HepG2 (cell line): ENCODE data around the gene DNAJB6. TPM values are rescaled to one million over a fixed set of nuclear protein-coding genes. Genes with fewer than 3 reads are reported as not detected.

Experiments used
- BHLHE40 ChIP-seq: IDR thresholded peaks from 2 replicates; pipeline ENCODE4 v1.6.1; 2011; ENCODE audit warnings: low read length, improper control_type of control experiment
- ELF4 ChIP-seq: sonication (generic); formaldehyde crosslinking; IDR thresholded peaks from 2 replicates; pipeline ENCODE4 v1.5.0; 2020; ENCODE audit warnings: missing genetic modification reagents, mild to moderate bottlenecking, moderate library complexity, borderline replicate concordance
- ETV5 ChIP-seq: IDR thresholded peaks from 2 replicates; pipeline ENCODE4 v1.6.1; 2018; ENCODE audit warnings: missing biosample characterization, missing genetic modification reagents, inconsistent platforms, borderline replicate concordance
- FOXP1 ChIP-seq, 2 experiments: fragments of 450-650 bp in 1 of 2; IDR thresholded peaks; 2 replicates each; pipeline ENCODE4 v1.6.1; 2017 to 2018; ENCODE audit warnings: antibody characterized with exemption in 1 of 2
- GATAD2A ChIP-seq: IDR thresholded peaks from 2 replicates; pipeline ENCODE4 v1.6.1; 2016
- KLF12 ChIP-seq: sonication (generic); formaldehyde crosslinking; IDR thresholded peaks from 2 replicates; pipeline ENCODE4 v1.4.0; 2020; ENCODE audit warnings: missing genetic modification reagents, borderline replicate concordance
- MYC ChIP-seq: sonication (generic); formaldehyde crosslinking; IDR thresholded peaks from 2 replicates; pipeline ENCODE4 v1.9.0; 2021; ENCODE audit warnings: missing genetic modification reagents, borderline replicate concordance
- PRPF4 ChIP-seq: fragments of 200-400 bp; formaldehyde crosslinking; IDR thresholded peaks from 2 replicates; pipeline ENCODE4 v1.6.1; 2016; ENCODE audit warnings: low read length, low read depth; ENCODE audit not compliant: poor library complexity, severe bottlenecking
- SAP130 ChIP-seq: IDR thresholded peaks from 2 replicates; pipeline ENCODE4 v1.6.1; 2016; ENCODE audit warnings: low read depth
- SIX1 ChIP-seq: sonication (generic); formaldehyde crosslinking; IDR thresholded peaks from 2 replicates; pipeline ENCODE4 v1.4.0; 2020; ENCODE audit warnings: missing genetic modification reagents, borderline replicate concordance
- TARDBP ChIP-seq: sonication (generic); formaldehyde crosslinking; IDR thresholded peaks from 2 replicates; pipeline ENCODE4 v1.8.0; 2022; ENCODE audit warnings: mild to moderate bottlenecking, missing genetic modification reagents
- TRIM24 ChIP-seq: sonication (generic); formaldehyde crosslinking; IDR thresholded peaks from 2 replicates; pipeline ENCODE4 v1.8.0; 2022; ENCODE audit warnings: mild to moderate bottlenecking, missing genetic modification reagents
- YEATS4 ChIP-seq: sonication (generic); formaldehyde crosslinking; IDR thresholded peaks from 2 replicates; pipeline ENCODE4 v1.4.0; 2020; ENCODE audit warnings: missing genetic modification reagents, borderline replicate concordance
- ZBTB38 ChIP-seq: sonication (generic); formaldehyde crosslinking; IDR thresholded peaks from 2 replicates; pipeline ENCODE4 v1.5.1; 2020; ENCODE audit warnings: mild to moderate bottlenecking, missing genetic modification reagents
- ZIK1 ChIP-seq: sonication (generic); formaldehyde crosslinking; IDR thresholded peaks from 2 replicates; pipeline ENCODE4 v1.5.0; 2020; ENCODE audit warnings: mild to moderate bottlenecking, low read depth, missing genetic modification reagents, borderline replicate concordance
- ZNF24 ChIP-seq: fragments of 450-650 bp; IDR thresholded peaks from 2 replicates; pipeline ENCODE4 v1.6.1; 2017; ENCODE audit warnings: antibody characterized with exemption, mild to moderate bottlenecking
- ZNF326 ChIP-seq: sonication (generic); formaldehyde crosslinking; IDR thresholded peaks from 2 replicates; pipeline ENCODE4 v1.4.0; 2020; ENCODE audit warnings: missing genetic modification reagents, borderline replicate concordance
- ZNF350 ChIP-seq: sonication (generic); formaldehyde crosslinking; IDR thresholded peaks from 2 replicates; pipeline ENCODE4 v1.4.0; 2020; ENCODE audit warnings: mild to moderate bottlenecking, low read depth, missing genetic modification reagents, borderline replicate concordance
- polyA plus RNA-seq, 8 experiments: library from polyadenylated mRNA; depleted of rRNA in 3 of 8; stranded (reverse) in 7 of 8; unstranded in 1 of 8; fragments of >200 nt; fragmentation: Illumina TruSeq in 4 of 8; extraction: Trizol in 4 of 8; gene quantifications; 2 replicates each; pipeline versions ENCODE4 v1.2.1 to v1.2.3, GENCODE V29; 2011 to 2016; ENCODE audit warnings: low read depth in 4 of 8, missing spikeins in 1 of 8, mixed read lengths in 1 of 8; ENCODE audit not compliant: insufficient read depth in 1 of 8
- total RNA-seq, 5 experiments: library from RNA; depleted of rRNA; stranded (reverse); fragments of >200 nt; fragmentation: Illumina TruSeq; extraction: Trizol; gene quantifications; 2 replicates each; pipeline ENCODE4 v1.2.3, GENCODE V29; 2016; ENCODE audit warnings: low read depth in 1 of 5
- TF ChIP-seq, protein P1 (sequence below): fragments of 450-650 bp; IDR thresholded peaks from 2 replicates; pipeline ENCODE4 v1.6.1; 2016
- TF ChIP-seq, protein P2 (sequence below): sonication (generic); formaldehyde crosslinking; IDR thresholded peaks from 2 replicates; pipeline ENCODE4 v1.5.0; 2020; ENCODE audit warnings: missing genetic modification reagents
- TF ChIP-seq, protein P3 (sequence below): sonication (generic); formaldehyde crosslinking; IDR thresholded peaks from 2 replicates; pipeline ENCODE4 v1.8.0; 2022; ENCODE audit warnings: mild to moderate bottlenecking, missing genetic modification reagents, borderline replicate concordance
- TF ChIP-seq, protein P4 (sequence below): sonication (generic); formaldehyde crosslinking; IDR thresholded peaks from 2 replicates; pipeline ENCODE4 v1.5.0; 2020; ENCODE audit warnings: mild to moderate bottlenecking, missing genetic modification reagents, moderate library complexity

The DNAJB6 gene
- total and polyA plus RNA-seq, 2 of the 13 experiments (the other 11 are each of a cell fraction or from before 2014, with no cell fraction given), result 29.9 to 53.9 TPM

DNA sequence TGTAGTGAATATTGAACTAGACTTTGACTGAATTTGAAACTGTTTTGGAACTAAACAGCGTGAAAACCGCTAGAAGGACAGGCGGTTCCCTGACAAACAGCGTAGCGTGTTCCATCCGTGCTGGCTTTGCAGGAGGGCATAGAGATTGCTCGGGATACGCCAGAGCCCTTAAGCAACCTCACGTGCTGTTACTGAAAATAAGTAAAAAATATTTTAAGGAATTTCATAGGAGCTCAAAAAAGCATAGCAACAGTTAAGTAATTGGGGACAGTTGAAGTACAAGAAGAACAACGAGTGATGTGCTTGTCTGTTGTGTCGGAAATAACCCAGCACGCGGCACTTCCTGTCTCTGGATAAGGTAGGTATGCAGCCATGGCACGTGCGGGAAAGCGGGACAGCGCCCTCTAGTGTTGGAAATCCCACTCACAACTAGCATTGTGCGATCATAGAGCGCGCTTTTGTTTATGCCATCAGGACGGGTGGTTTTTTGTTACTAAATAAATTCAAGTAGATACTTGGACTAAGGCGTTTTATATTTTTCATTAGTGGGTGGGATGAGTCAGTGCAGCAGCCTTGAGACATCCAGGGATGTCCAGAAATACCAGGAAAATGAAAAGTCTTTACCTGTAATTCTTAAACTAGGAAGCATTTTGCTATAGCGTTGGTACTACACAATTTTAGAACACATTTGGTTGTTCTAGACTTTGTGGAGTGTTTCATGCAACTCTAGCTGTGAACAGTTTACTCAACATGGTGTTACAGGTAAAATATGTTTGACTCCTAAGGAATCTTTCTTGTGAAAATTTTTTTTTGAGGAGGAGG lies 50.4 kb downstream of the DNAJB6 start (continued):
- TF ChIP-seq TRIM24 (CRISPR knock-in tag), result no peak
- no peak for TF ChIP-seq KLF12 (CRISPR knock-in tag)
- peak; percentile 100 for TF ChIP-seq ZBTB38
- TF ChIP-seq FOXP1 (IDR thresholded peaks at IDR 0.05), result no peak
- TF ChIP-seq FOXP1 (CRISPR knock-in tag; IDR thresholded peaks at IDR 0.05), result peak; percentile 38; the same call in 1 of the 2 replicates
- peak; percentile 45; the same call in 1 of the 2 replicates for TF ChIP-seq SAP130 (CRISPR knock-in tag)
- peak; percentile 37; the same call in 1 of the 2 replicates for TF ChIP-seq TARDBP
- peak; percentile 100 for TF ChIP-seq BHLHE40
- peak; percentile 48; the same call in 1 of the 2 replicates for TF ChIP-seq GATAD2A (CRISPR knock-in tag)
- TF ChIP-seq ETV5, result peak; percentile 60; the same call in 1 of the 2 replicates
- TF ChIP-seq, protein P1, sequence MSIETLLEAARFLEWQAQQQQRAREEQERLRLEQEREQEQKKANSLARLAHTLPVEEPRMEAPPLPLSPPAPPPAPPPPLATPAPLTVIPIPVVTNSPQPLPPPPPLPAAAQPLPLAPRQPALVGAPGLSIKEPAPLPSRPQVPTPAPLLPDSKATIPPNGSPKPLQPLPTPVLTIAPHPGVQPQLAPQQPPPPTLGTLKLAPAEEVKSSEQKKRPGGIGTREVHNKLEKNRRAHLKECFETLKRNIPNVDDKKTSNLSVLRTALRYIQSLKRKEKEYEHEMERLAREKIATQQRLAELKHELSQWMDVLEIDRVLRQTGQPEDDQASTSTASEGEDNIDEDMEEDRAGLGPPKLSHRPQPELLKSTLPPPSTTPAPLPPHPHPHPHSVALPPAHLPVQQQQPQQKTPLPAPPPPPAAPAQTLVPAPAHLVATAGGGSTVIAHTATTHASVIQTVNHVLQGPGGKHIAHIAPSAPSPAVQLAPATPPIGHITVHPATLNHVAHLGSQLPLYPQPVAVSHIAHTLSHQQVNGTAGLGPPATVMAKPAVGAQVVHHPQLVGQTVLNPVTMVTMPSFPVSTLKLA, result peak; percentile 72
- TF ChIP-seq, protein P2, sequence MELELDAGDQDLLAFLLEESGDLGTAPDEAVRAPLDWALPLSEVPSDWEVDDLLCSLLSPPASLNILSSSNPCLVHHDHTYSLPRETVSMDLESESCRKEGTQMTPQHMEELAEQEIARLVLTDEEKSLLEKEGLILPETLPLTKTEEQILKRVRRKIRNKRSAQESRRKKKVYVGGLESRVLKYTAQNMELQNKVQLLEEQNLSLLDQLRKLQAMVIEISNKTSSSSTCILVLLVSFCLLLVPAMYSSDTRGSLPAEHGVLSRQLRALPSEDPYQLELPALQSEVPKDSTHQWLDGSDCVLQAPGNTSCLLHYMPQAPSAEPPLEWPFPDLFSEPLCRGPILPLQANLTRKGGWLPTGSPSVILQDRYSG, result 0 out of 2 replicates have a peak, but pooled peaks have one; percentile 44
- no peak for TF ChIP-seq ZNF326 (CRISPR knock-in tag)
- no peak for TF ChIP-seq ZIK1 (CRISPR knock-in tag)
- no peak for TF ChIP-seq SIX1 (CRISPR knock-in tag)
- peak; percentile 91 for TF ChIP-seq MYC (CRISPR knock-in tag)
- no peak for TF ChIP-seq ZNF350 (CRISPR knock-in tag)
- peak; percentile 87 for TF ChIP-seq PRPF4
- TF ChIP-seq, protein P3, sequence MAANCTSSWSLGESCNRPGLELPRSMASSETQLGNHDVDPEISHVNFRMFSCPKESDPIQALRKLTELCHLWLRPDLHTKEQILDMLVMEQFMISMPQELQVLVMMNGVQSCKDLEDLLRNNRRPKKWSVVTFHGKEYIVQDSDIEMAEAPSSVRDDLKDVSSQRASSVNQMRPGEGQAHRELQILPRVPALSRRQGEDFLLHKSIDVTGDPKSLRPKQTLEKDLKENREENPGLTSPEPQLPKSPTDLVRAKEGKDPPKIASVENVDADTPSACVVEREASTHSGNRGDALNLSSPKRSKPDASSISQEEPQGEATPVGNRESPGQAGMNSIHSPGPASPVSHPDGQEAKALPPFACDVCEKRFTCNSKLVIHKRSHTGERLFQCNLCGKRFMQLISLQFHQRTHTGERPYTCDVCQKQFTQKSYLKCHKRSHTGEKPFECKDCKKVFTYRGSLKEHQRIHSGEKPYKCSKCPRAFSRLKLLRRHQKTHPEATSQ, result no peak
- 0 out of 2 replicates have a peak, but pooled peaks have one; percentile 46 for TF ChIP-seq YEATS4 (CRISPR knock-in tag)
- no peak for TF ChIP-seq ELF4
- TF ChIP-seq ZNF24, result 0 out of 2 replicates have a peak, but pooled peaks have one; percentile 10
- TF ChIP-seq, protein P4, sequence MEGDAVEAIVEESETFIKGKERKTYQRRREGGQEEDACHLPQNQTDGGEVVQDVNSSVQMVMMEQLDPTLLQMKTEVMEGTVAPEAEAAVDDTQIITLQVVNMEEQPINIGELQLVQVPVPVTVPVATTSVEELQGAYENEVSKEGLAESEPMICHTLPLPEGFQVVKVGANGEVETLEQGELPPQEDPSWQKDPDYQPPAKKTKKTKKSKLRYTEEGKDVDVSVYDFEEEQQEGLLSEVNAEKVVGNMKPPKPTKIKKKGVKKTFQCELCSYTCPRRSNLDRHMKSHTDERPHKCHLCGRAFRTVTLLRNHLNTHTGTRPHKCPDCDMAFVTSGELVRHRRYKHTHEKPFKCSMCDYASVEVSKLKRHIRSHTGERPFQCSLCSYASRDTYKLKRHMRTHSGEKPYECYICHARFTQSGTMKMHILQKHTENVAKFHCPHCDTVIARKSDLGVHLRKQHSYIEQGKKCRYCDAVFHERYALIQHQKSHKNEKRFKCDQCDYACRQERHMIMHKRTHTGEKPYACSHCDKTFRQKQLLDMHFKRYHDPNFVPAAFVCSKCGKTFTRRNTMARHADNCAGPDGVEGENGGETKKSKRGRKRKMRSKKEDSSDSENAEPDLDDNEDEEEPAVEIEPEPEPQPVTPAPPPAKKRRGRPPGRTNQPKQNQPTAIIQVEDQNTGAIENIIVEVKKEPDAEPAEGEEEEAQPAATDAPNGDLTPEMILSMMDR (CRISPR knock-in tag), result peak; percentile 90
